ENCODE data around the gene KIAA1671. TPM values are rescaled to one million over a fixed set of nuclear protein-coding genes. Genes with fewer than 3 reads are reported as not detected.

Gene KIAA1671
- total RNA-seq, 3 donors from 2014 or later = 9.8 to 62.8 (median 36.4) TPM

DNA sequence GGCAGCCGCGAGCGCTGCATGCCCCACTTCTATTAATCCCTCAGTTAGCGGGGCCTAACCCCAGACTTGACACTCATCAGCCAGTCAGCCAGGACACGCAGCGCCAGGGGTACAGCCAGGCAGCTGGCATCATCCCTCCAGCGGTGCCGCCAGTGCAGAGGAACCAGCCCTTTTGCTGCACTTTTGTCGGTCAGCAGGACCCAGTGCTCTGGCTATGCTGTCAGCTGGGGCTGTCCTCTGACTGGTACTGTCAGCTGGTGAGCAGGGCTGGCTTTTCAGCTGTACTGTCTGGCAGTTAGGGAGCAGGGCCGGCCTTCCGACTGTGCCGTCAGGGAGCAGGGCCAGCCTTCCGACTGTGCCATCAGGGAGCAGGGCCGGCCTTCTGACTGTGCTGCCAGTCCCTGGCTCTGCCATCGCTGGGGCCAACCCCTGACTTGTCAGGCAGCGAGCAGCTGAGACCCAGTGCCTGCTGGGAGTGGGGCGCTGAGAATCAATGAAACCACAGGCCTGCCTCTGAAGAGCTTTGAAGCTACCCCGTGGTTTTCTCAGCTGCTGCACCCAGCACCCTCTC lies 115.4 kb downstream of the KIAA1671 start:
- no peak for DNase-seq (ENCODE audit: low spot score in 2 of 2)
- peak overlapping the region in 1 of 2 donors; percentile 7 for H3K27ac ChIP-seq

GRCh38 chr22:25068707-25069106 lies 116.2 kb downstream of the KIAA1671 start:
- Histone ChIP-seq H3K27me3 (no peaks in the 10 kb centered on the region), H3K4me3 (no peak overlapping the region), H3K27ac (no peak overlapping the region), H3K4me1 (no peaks in the 10 kb centered on the region), H3K36me3 (no peaks in the 10 kb centered on the region), H3K9me3 (no peaks in the 10 kb centered on the region)
- intact Hi-C loops (cut with DNase I; ENCODE audit: low total_unique reads) = no loop called here
- no peak for TF ChIP-seq POLR2AphosphoS5 (IDR thresholded peaks at IDR 0.05)
- no peak for TF ChIP-seq POLR2A (IDR thresholded peaks at IDR 0.05)
- no peak for TF ChIP-seq CTCF (IDR thresholded peaks at IDR 0.05)
- no peak for DNase-seq (ENCODE audit: low spot score in 2 of 2)

More for the DNA sequence above, 115.4 kb downstream of the KIAA1671 start:
- H3K27me3 ChIP-seq = no peaks in the 10 kb centered on the region
- H3K4me3 ChIP-seq = no peak overlapping the region
- TF ChIP-seq POLR2AphosphoS5 (IDR thresholded peaks at IDR 0.05) = no peak
- TF ChIP-seq CTCF (IDR thresholded peaks at IDR 0.05) = no peak
- no peak for TF ChIP-seq POLR2A (IDR thresholded peaks at IDR 0.05)
- no peaks in the 10 kb centered on the region for H3K9me3 ChIP-seq
- no peaks in the 10 kb centered on the region for H3K36me3 ChIP-seq
- intact Hi-C loops (cut with DNase I; ENCODE audit: low total_unique reads) = no loop called here
- no peaks in the 10 kb centered on the region for H3K4me1 ChIP-seq

DNA sequence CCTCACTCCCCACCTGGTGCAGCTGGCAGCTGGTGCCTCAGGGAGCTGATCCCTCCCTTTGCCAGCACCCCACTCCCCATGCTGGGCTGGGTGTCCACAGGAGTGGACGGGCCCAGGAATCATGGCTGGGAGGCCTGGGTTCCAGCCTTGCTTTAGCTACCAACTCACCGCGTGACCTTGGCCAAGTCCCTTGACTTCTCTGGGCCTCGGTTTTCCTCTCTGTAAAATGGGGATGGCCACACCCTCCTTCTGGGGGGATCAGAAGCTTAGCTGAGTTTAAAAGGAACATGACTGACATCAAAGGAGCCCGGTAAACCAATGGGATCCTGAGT lies 116.9 kb downstream of the KIAA1671 start:
- no peak overlapping the region for H3K4me3 ChIP-seq
- H3K27ac ChIP-seq = no peak overlapping the region
- no peaks in the 10 kb centered on the region for H3K4me1 ChIP-seq
- H3K36me3 ChIP-seq = no peaks in the 10 kb centered on the region
- no peak for DNase-seq (ENCODE audit: low spot score in 2 of 2)
- H3K9me3 ChIP-seq = no peaks in the 10 kb centered on the region
- TF ChIP-seq CTCF (IDR thresholded peaks at IDR 0.05) (no peak), POLR2A (IDR thresholded peaks at IDR 0.05) (no peak), POLR2AphosphoS5 (IDR thresholded peaks at IDR 0.05) (no peak)
- no peaks in the 10 kb centered on the region for H3K27me3 ChIP-seq
- intact Hi-C loops (cut with DNase I; ENCODE audit: low total_unique reads) = no loop called here

DNA sequence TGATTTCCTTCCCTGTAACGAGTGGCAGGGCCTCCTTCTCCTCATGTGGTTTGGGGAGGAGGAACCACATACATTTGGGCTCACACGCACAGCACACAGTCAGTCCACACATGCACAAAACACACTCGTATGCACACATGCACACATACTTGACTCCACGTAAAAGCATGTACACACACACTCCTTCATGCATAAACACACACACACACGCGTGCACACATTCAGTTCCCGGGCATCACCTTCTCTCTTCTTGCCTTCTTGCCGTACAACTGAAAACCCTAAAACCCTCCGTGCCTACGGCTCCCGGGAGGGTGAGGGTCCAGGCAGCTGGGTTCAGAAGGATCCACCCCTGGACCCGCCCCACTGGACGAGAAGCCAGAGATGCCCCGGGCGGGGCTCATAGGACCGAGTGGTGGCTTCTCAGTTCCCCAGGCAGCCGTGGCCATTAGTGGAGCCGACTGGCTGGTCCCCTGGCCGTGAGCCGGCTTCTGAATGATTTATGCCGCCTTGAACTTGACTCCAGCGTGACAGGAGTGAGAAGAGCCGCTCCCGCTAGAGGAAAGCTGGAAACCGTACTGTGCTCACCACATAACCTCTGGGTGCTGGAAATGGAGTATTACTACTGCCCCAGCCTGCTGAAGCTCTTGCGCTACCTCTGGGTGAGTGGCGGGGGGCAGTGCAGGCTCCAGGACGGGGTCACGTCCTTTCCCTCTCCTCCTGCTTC lies 117.4 kb downstream of the KIAA1671 start:
- Histone ChIP-seq H3K4me1 (no peaks in the 10 kb centered on the region), H3K4me3 (peak overlapping the region in 2 of 3 donors; percentile 8 to 31), H3K27me3 (no peaks in the 10 kb centered on the region), H3K27ac (no peak overlapping the region), H3K9me3 (no peaks in the 10 kb centered on the region), H3K36me3 (no peaks in the 10 kb centered on the region)
- intact Hi-C loops (cut with DNase I; ENCODE audit: low total_unique reads) = no loop called here
- no peak for DNase-seq (ENCODE audit: low spot score in 2 of 2)
- TF ChIP-seq POLR2A (IDR thresholded peaks at IDR 0.05) = no peak
- no peak for TF ChIP-seq CTCF (IDR thresholded peaks at IDR 0.05)
- TF ChIP-seq POLR2AphosphoS5 (IDR thresholded peaks at IDR 0.05) = no peak

DNA sequence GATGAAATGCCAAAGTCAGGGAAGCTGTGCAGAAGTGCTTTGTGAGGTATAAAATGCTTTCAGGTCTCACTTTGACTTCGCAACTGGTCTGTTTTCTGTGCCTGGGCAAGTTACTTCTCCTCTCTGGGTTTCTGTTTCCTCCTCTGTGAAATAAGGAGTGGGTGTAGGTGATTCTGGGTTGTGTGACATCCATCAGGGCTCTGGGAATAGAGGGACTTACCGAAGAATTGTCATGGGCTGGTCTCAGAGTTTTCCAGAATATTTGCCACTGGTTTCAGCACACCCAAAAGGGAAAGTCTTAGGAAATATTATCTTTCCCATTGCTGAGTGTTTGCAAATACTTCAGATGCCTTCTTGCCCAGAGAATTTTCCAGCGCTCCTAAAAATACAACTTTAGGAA lies 118.4 kb downstream of the KIAA1671 start:
- Histone ChIP-seq H3K27ac (no peak overlapping the region), H3K4me1 (no peaks in the 10 kb centered on the region), H3K4me3 (no peak overlapping the region), H3K36me3 (no peaks in the 10 kb centered on the region), H3K27me3 (no peaks in the 10 kb centered on the region), H3K9me3 (no peaks in the 10 kb centered on the region)
- no peak for DNase-seq (ENCODE audit: low spot score in 2 of 2)
- TF ChIP-seq POLR2AphosphoS5 (IDR thresholded peaks at IDR 0.05) = no peak
- TF ChIP-seq CTCF (IDR thresholded peaks at IDR 0.05) = no peak
- TF ChIP-seq POLR2A (IDR thresholded peaks at IDR 0.05) = no peak
- intact Hi-C loops (cut with DNase I; ENCODE audit: low total_unique reads) = no loop called here

Data from breast epithelium (tissue), 4 donors.